ENCODE data around the gene LPCAT2.

LPCAT2 gene

DNA sequence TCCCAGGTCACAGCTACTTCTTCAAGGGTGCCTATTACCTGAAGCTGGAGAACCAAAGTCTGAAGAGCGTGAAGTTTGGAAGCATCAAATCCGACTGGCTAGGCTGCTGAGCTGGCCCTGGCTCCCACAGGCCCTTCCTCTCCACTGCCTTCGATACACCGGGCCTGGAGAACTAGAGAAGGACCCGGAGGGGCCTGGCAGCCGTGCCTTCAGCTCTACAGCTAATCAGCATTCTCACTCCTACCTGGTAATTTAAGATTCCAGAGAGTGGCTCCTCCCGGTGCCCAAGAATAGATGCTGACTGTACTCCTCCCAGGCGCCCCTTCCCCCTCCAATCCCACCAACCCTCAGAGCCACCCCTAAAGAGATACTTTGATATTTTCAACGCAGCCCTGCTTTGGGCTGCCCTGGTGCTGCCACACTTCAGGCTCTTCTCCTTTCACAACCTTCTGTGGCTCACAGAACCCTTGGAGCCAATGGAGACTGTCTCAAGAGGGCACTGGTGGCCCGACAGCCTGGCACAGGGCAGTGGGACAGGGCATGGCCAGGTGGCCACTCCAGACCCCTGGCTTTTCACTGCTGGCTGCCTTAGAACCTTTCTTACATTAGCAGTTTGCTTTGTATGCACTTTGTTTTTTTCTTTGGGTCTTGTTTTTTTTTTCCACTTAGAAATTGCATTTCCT, 3.4 kb upstream of the LPCAT2 start:
- DNase-seq, result no peak

DNA sequence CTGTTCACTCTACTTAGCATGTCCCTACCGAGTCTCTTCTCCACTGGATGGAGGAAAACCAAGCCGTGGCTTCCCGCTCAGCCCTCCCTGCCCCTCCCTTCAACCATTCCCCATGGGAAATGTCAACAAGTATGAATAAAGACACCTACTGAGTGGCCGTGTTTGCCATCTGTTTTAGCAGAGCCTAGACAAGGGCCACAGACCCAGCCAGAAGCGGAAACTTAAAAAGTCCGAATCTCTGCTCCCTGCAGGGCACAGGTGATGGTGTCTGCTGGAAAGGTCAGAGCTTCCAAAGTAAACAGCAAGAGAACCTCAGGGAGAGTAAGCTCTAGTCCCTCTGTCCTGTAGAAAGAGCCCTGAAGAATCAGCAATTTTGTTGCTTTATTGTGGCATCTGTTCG, 2.8 kb upstream of the LPCAT2 start:
- DNase-seq, result no peak

DNA sequence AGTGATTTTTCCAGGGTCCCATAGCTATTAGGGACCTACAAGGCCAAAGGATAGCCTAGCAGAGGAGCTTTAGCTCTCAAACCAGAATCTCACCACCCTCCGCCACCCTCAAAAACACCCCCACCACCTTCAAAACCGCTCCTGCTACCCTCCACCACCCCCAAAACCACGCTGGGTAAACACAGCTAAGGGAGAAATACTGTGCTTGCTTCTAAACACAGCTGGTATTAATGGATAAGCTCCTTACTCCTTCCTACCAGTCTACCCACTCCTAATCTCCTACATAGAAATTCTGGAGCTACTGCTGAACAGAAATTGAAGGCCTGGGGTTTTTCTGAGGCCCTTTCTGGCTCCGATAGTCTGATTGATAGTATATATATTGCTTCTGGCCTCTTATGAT, 2.2 kb upstream of the LPCAT2 start:
- no peak for DNase-seq

DNA sequence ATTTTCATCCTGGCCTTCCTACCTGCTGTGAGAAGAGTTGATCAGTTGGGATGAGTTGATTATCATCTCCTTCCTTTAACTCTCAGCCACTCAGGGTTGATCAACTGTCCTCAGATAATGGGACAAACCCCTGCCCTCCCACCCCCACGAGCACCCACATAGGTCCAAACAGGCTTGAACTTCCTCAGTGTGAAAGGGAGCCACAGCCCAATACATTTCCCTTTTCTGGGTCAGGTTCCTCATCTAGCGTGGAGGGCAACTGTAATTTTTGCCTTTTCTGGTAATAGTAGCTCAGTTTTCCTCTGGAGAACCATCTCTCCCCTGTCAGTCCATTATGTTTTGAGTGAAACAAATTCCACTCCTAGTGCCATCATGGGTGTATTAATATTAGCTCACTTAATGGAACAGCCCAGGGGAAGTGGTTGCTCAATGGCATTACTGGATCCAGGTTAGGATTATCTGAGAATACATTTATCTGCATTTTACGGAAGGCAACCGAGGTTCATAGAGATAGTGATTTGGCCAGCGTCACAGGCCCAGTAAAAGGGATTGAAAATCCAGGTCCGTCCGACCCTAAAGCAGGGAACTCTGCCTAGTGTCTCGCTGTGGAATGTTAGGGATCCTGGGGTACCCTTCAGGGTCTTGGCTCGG, 476 bp upstream of the LPCAT2 start:
- no peak for DNase-seq

DNA sequence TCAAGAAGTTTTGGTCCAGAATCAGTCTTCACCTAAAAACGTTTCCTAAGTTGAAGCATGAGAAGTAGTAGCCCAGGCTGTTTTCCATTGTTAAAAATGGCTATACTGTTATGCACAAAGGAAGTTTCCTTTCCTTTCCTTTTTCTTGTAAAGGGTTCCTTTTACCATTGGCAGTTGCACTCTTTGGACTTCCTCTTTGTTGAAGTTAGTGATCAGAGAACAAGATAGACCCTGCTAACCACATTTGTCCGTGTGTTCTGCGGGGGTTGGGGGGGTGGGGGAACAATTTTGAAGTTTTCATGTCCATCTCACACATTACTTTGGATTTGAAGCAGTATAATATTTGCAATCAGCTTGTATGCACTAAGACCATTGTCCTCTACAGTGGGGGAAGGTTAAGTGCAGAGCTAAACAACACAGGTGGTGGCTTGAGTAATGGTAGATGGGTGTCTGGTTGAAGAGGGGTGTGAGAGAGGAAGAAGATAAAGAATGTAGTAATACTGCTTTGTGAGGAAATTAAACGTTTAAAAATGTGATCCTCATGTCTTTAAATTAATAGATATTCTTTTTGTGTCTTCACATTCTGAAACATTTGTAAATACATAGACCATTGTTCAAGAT, 1.4 kb downstream of the LPCAT2 start:
- no peak for DNase-seq

DNA sequence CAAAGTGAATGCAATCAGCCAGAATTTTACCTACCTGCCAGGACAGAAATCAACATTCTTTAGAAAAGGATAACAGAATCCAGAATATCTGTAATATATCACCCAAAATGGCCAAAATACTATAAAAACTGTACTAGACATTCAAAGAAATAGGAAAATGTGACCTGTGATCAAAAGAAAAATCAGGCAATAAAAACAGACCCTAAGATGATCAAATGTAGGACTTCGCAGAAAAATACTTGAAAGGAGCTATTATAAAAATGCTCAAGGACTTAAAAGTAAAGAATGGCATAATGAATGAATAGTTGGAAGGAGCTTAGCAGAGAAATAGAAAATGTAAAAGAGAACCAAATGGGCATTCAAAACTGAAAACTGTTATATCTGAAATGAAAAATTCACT, 4.1 kb downstream of the LPCAT2 start:
- no peak for DNase-seq

DNA sequence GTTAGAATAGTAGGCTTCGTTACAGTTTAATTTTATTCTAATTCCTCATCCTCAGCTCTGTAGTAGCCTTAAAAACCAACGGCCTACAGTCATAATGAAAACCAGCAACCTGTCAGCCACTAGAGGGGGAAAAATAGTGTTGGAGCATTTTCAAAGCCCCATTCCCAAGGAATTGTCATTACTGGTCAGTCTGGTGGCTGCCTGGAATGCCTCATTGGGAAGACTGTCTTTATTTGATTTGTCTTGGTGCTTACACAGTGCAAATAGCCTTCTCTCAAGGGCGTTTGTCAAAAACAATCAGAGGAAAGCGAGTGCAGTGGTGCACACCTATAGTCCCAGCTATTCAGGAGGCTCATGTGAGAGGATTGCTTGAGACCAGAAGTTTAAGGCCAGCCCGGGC, 4.7 kb downstream of the LPCAT2 start:
- no peak for DNase-seq

- no peak for DNase-seq
Observed at GRCh38 chr16:55515111-55515510, 6.2 kb downstream of the LPCAT2 start.

DNA sequence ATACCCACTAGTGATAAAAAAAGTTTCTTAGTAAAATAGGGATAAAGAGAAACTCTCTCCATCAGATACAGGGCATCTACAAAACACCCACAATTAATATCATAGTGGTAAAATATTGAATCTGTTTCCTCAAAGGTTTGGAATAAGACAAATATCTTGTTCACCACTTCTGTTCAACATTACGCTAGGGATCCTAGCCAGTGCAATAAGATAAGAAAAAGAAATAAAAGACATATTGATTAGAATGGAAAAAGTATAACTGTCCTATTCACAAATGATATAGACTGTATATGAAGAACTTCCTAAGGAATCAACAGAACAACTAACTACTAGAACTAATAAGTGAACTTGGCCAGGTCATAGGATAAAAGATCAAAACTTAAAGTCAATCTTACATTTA, 12.9 kb downstream of the LPCAT2 start:
- DNase-seq, result no peak

DNA sequence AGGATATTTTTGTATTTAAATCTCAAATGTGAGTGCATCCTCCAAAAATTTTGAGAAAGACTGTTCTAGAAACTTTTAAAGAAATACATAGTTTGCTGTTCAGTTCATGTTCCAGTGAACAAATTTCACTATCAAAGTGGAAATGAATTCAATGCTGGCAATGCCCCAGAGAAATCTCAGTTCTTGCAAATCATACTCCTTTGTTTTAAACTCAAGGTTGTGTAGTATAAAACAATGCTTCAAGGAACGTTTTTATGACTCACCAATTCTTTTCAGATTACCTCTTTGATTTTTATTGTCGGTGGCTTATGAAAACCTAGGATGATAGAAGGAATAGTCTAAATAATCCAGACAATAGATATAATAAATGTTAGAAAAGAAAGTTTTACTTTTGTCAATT, 17.6 kb downstream of the LPCAT2 start:
- no peak for DNase-seq

DNA sequence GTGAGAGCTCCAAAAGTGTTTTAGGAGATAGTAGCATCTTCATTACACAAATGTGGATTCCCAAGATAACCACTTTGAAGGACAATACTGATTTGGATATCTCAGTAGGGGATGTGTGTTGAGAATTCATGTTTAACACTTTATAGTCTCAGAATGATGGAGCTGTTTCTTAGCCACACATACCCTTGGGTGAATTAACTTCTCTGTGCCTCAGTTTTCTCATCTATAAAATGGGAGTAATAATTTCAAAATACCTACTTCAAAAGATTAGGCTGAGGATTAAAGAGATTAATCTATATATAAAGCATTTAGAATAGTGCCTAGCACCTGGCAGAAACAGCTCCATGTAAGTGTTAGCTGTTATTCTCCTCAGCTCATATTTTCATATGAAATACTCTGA, 19.0 kb downstream of the LPCAT2 start:
- DNase-seq, result no peak

DNA sequence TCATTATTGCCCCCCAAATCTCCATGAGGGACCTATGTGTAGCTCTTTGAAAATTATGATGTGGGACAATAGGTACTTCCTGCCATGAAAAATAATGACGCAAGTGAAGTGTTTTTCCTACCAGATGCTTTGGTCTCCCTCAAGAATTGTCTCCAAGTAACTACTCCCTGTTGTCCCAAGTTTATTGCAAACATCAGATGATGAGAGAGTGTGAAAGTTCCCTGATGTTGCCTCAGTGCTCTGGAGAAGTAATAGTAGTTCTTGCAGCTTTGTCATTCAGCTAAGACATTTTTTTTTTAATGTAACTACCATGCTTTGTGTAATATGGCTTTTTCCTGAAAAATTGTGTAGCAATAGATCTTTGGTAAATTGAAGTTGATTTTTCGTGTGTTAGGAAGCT, 20.1 kb downstream of the LPCAT2 start:
- no peak for DNase-seq

DNA sequence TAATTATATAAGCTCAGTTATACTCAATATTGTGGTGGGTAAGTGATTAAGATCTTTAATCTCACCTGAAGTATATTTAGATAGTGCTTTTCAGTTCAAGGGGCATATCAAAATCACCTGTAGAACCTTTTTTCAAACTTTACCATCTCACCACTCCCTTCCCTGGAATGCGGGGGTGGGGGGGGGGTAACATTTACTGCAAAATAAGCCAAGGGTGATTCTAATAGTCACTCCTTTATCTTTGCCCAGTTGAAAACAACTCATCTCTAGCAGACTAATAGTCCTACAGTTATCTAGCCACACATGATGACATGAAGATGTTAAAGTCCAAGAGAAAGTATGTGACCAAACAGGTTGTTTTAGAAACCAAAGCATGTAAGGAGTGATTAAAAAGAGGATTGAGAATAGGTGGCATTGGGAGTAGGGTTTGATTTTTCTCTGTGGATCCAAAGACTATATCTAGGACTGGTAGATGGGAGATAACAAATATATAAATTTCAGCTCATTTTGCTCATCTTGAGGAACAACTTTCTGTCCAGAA, 21.5 kb downstream of the LPCAT2 start:
- DNase-seq, result no peak

DNA sequence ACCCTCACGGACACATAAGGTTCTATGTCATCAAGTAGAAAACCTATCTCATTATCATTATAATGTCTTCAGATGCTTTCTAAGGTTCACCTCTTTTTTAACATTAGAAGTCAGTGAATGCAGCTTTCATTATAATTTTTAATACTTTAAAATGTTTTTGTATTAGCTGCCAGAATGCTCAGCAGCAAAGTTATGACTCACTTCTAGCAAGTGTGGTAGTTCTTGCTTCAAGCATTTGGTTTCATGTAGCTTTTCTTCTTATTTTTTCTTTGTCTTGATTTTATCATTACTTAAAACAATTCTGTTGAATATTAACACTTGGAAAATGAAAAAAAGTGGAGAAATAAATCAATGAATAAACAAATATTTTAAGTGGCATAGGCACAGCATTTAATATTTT, 23.4 kb downstream of the LPCAT2 start:
- DNase-seq, result no peak

DNA sequence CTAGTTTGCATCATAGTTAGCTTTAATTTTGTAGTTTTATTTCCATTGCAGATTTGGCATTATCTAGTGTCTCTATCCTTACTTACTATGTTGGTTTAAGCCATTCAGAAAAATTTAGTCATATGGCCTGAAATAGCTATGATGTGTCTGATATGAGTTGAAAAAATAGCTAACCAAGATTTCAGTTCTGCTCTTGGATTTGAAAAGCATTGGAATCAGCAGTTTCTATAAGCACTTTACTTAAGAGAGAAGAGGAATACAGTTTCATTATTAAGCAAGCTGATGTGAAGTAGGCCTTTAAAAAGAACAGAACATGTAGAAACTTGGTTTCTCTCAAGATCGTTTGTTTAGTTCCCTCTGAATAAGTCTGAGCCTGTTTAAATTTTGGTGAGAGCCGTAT, 25.9 kb downstream of the LPCAT2 start:
- DNase-seq, result no peak

- DNase-seq, result no peak
Observed at GRCh38 chr16:55539049-55539448, 30.2 kb downstream of the LPCAT2 start.

DNA sequence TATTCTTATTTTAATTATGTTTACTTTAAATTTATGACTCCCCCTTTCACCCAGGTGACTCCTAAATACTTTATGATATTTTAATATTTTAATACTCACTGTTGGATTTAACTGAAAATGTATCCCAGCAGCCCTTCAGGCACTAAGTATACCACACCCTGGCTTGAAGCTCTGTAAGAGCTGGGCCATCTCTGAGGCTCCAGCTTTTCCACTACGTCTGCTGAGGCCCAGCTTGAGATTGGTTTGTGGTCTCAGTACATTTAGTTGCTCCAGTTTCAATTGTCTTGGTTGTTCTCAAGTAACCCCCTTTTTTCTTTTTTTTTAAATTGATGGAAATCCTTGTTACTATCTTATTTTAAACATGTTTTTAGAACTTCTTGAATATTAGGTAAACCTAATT, 30.6 kb downstream of the LPCAT2 start:
- DNase-seq, result no peak

DNA sequence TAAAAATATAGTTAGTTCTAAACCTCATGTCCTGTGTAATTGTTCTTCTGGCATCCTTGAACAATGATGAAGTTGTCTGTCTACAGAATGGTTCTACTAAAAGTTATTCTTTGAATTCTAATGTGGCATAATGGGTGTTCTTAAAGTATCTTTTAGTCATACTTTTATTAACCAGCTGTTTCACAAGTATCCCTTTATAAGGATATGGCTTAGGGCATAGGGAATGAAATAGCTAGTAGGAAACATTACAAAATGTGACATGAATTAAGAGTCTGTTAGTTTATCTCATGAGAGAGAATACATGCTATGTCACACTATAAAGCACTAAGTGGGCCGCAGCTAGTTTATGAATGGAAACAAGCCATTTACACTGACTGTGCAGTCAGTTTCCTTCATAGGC, 31.3 kb downstream of the LPCAT2 start:
- no peak for DNase-seq

DNA sequence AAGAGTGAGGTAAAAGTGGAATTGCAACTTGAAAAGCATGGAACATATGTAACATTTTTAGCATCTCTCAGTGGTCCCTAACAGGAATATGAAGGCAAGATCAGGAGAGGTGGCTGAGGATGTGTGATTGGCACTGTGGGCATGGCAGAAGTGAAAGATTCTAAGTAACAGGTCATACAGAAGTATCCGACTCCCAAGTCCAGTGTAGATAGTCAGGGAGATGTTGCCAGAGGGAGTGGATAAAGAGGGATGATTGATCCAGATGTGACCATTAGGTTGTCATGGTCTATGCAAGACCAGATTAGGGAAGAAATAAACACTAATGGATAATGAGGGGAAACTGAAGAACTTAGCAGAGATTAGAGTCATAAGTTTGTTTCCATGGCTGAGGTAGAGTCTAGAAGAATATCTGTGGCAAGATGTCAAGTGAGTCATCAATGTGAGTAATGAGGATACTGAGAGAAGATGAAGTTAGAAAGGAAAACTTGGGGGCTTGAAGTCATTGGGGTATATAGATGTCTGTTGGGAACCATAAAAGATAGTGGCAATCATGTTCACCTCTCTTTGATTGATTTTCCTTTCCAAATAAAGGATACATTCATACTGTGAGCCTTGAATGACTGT, 33.7 kb downstream of the LPCAT2 start:
- no peak for DNase-seq

- no peak for DNase-seq
Observed at GRCh38 chr16:55543472-55543871, 34.6 kb downstream of the LPCAT2 start.

- no peak for DNase-seq
Observed at GRCh38 chr16:55552621-55553020, 43.7 kb downstream of the LPCAT2 start.

GRCh38 chr16:55555436-55555835, 46.6 kb downstream of the LPCAT2 start:
- no peak for DNase-seq

DNA sequence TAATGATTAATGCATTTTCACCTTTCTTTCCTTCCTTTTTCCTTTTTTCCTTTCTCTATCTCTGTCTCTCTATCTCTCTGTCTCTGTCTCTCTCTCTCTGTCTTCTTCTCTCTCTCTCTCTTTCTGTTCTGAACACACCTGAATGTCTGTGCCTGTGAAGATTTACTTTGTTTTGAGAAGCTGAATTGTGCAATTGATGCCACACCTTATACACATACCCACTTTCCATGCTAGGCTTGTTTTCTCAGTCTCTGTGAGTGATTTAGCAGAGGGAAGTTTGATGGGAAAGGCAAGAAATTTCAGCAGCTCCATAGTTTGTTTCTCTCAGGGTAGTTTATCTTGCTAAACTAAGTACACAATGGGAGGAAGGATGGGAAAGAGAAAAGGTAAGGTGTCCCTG, 48.3 kb downstream of the LPCAT2 start:
- DNase-seq, result no peak

- no peak for DNase-seq
Observed at GRCh38 chr16:55559233-55559632, 50.4 kb downstream of the LPCAT2 start.
